GM12891 (cell line): ENCODE measurements around the gene OTOA.
"Not testable (repeated sequence)": the region's sequence is repeated elsewhere in the genome, so short reads cannot be mapped to it uniquely, and the experiment has no call there.

Experiments used
- POLR2A ChIP-seq: IDR thresholded peaks from 2 replicates; pipeline ENCODE4 v1.6.1; 2011; ENCODE audit warnings: low read depth, low read length, control low read depth
- POLR2AphosphoS5 ChIP-seq: IDR thresholded peaks from 2 replicates; pipeline ENCODE4 v1.6.1; 2011; ENCODE audit warnings: low read depth, low read length, control low read depth
- POU2F2 ChIP-seq: IDR thresholded peaks from 2 replicates; pipeline ENCODE4 v1.6.1; 2011; ENCODE audit warnings: low read depth, mild to moderate bottlenecking, control low read depth, low read length, moderate library complexity
- TAF1 ChIP-seq: IDR thresholded peaks from 2 replicates; pipeline ENCODE4 v1.6.1; 2011; ENCODE audit warnings: low read depth, low read length, control low read depth

GRCh38 chr16:21769284-21769683 lies 105.5 kb downstream of the OTOA start:
- not testable (repeated sequence) for TF ChIP-seq POLR2AphosphoS5, TAF1, POLR2A, POU2F2
